KOPT-K1 (cell line): ENCODE data around the gene PTPRT.

ENCODE experiments used
- H3K27ac ChIP-seq: fragments of 200-600 bp; sonication (generic); 2 replicates; pipeline ENCODE4 v1.5.1; 2016; ENCODE audit warnings: antibody characterized with exemption, mild to moderate bottlenecking, low read depth, low read length; ENCODE audit not compliant: poor library complexity, severe bottlenecking
- H3K36me3 ChIP-seq: fragments of 200-600 bp; sonication (generic); 2 replicates; pipeline ENCODE4 v1.5.1; 2017; ENCODE audit warnings: antibody characterized with exemption, mild to moderate bottlenecking, low read length, moderate library complexity; ENCODE audit not compliant: insufficient read depth
- H3K9me3 ChIP-seq: fragments of 200-600 bp; sonication (generic); 2 replicates; pipeline ENCODE4 v1.5.1; 2017; ENCODE audit warnings: antibody characterized with exemption, low read length, mild to moderate bottlenecking; ENCODE audit not compliant: insufficient read depth, poor library complexity, severe bottlenecking

Gene PTPRT

DNA sequence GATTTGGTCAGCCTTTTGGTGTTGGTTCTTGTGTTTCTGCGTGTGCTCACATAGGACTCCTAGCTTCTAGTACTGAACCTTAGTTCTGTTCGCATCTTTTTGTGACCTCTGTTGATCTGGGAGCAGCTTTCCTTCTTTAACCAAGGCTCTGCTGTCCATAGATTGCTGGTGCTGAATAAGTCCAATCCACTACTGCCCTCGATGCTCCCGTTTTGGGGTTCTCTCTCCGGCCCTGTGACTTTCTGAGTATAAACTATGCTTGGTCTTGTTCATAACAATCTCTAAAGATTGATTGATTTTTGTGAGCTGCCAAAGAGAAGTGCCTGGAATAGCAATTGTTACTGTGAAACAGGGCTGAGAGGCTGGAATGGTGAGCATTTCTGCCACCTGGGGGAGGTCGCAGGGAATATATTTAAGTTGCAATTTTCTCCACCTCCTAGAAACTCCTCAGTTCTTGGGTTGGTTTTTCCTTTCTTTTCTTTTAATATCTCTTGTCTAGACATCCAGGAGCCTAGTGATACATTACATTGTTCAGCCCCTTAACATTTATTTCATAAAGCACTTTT lies 1148.6 kb downstream of the PTPRT start:
- Histone ChIP-seq H3K36me3 (no peaks in the 10 kb centered on the region), H3K27ac (no peak overlapping the region), H3K9me3 (peaks cover 13% of the 10 kb centered on the region)

DNA sequence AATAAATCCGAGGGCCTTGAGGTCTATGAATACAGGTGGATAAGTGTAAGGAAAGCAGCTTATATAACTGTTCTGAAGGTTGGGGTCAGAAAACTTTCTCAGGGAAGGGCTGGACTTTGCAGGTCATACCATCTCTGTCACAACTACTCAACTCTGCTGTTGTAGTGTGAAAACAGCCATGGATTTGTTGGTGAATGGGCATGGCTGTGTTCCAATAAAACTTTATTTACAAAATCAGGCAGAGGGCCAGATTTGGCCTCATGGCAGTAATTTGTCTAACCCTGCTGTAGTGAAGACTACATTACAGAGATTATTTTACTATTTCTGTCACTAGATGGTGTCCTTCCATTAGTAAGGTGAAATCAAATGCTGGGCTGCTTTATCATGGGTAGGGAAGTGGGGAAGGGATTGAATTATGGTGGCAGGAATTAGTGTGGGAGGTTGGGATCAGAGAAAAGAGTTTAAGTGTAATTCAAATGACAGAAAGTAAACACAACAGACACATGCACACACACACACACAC lies 1161.9 kb downstream of the PTPRT start:
- H3K27ac ChIP-seq, result no peak overlapping the region
- H3K36me3 ChIP-seq, result no peaks in the 10 kb centered on the region
- H3K9me3 ChIP-seq, result no peaks in the 10 kb centered on the region

- no peaks in the 10 kb centered on the region for H3K36me3 ChIP-seq
- H3K27ac ChIP-seq, result no peak overlapping the region
- no peaks in the 10 kb centered on the region for H3K9me3 ChIP-seq
Observed at GRCh38 chr20:42026599-42026998, 1163.1 kb downstream of the PTPRT start.

DNA sequence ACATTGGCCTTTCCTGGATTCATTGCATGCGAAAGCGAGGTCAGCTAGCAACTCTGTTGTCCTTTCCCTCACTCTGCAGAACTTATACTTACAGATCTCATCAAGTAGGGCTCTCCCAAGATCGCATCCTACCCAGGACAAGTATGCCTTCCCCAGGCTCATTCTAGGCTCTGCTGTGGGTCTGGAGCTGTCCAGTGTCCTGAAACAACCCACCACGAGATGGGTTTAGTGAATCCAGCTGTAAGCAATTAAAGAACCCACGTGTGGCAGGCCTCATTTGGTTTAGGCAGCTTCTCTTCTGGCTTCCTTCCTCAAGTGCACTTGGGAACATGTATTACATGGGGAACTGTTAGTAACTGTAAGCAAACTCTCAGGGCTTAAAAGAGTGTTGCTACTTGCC lies 1165.1 kb downstream of the PTPRT start:
- Histone ChIP-seq H3K36me3 (no peaks in the 10 kb centered on the region), H3K9me3 (no peaks in the 10 kb centered on the region), H3K27ac (no peak overlapping the region)
